GM12878 (cell line): Measurements from ENCODE around the gene ERMARD. TPM values are rescaled to one million over a fixed set of nuclear protein-coding genes. Genes with fewer than 3 reads are reported as not detected.
"Not testable (repeated sequence)": the region's sequence is repeated elsewhere in the genome, so short reads cannot be mapped to it uniquely, and the experiment has no call there.

Experiments used
- ATAC-seq: fragments of 200-7000 bp; cut with Tn5 transposase; 3 replicates; pipeline ENCODE4 v1.9.1; 2020; ENCODE audit warnings: mild to moderate bottlenecking, moderate library complexity
- BruUV-seq: library from RNA; stranded (reverse); fragments of 400-500 nt; replicated peaks from 2 replicates; lab custom pipeline; 2021; lab: Mats Ljungman, UMichigan
- CTCF ChIA-PET: fragments of 300-600 bp; sonication (Branson Sonifier 250); formaldehyde crosslinking; extraction: SDS; loops from one replicate; lab custom pipeline; 2021; ENCODE audit warnings: inconsistent platforms; lab: Yijun Ruan, JAX
- POLR2A ChIA-PET: fragments of 350-600 bp; formaldehyde crosslinking; extraction: SDS; loops from one replicate; lab custom pipeline; 2021; ENCODE audit warnings: inconsistent platforms; lab: Charles Lee
- RAD21 ChIA-PET: fragments of 300-600 bp; sonication (Branson Sonifier 250); formaldehyde crosslinking; loops from one replicate; lab custom pipeline; 2023; ENCODE audit warnings: antibody characterized with exemption; ENCODE audit not compliant: unreplicated experiment; lab: Charles Lee
- SMC1A ChIA-PET: fragments of 300-600 bp; sonication (Branson Sonifier 250); formaldehyde crosslinking; loops from one replicate; lab custom pipeline; 2023; ENCODE audit not compliant: unreplicated experiment, uncharacterized antibody; lab: Charles Lee
- DNase-seq: peaks from one replicate; pipeline ENCODE4 v3.0.0-alpha.2; 2011; ENCODE audit warnings: low read depth, low spot score
- FAIRE-seq: peaks from 3 replicates; lab custom pipeline; 2011; peaks lifted over from hg19 to GRCh38; lab: Jason Lieb, UNC
- H2AFZ ChIP-seq: 2 replicates; pipeline ENCODE4 v1.6.0; 2011; ENCODE audit warnings: low read depth, low read length, control low read depth; ENCODE audit not compliant: control insufficient read depth
- H3K27ac ChIP-seq: 2 replicates; pipeline ENCODE4 v1.5.1; 2011; ENCODE audit warnings: control low read depth; ENCODE audit not compliant: control insufficient read depth, insufficient read depth
- H3K27me3 ChIP-seq, 2 experiments: replicated peaks in 1 of 2; 2 replicates each; pipeline versions ENCODE4 v1.6.0 to v1.6.1; 2011; ENCODE audit warnings: low read length in 1 of 2; ENCODE audit not compliant: control insufficient read depth in 2 of 2, insufficient read depth in 2 of 2
- H3K36me3 ChIP-seq, 2 experiments: 2 replicates each; pipeline ENCODE4 v1.5.1; 2011; ENCODE audit warnings: low read length in 1 of 2; ENCODE audit not compliant: control insufficient read depth in 2 of 2, insufficient read depth in 2 of 2
- H3K4me1 ChIP-seq: 2 replicates; pipeline ENCODE4 v1.6.1; 2011; ENCODE audit warnings: mild to moderate bottlenecking, low read length, moderate library complexity, mixed read lengths; ENCODE audit not compliant: control insufficient read depth, insufficient read depth
- H3K4me2 ChIP-seq: 2 replicates; pipeline ENCODE4 v1.6.0; 2011; ENCODE audit warnings: control low read depth; ENCODE audit not compliant: control insufficient read depth, insufficient read depth
- H3K4me3 ChIP-seq: fragments of 200-600 bp; sonication (generic); 2 replicates; pipeline ENCODE4 v1.5.1; 2016
- H3K79me2 ChIP-seq: 2 replicates; pipeline ENCODE4 v1.6.0; 2011; ENCODE audit warnings: low read length; ENCODE audit not compliant: control insufficient read depth, insufficient read depth
- H3K9ac ChIP-seq: 2 replicates; pipeline ENCODE4 v1.8.0; 2011; ENCODE audit warnings: low read length, control low read depth, mixed read lengths; ENCODE audit not compliant: control insufficient read depth, insufficient read depth
- H3K9me3 ChIP-seq: replicated peaks from 3 replicates; pipeline ENCODE4 v1.5.1; 2011; ENCODE audit warnings: mild to moderate bottlenecking, low read length; ENCODE audit not compliant: control insufficient read depth, insufficient read depth
- H4K20me1 ChIP-seq: 2 replicates; pipeline ENCODE4 v1.6.0; 2011; ENCODE audit not compliant: control insufficient read depth, insufficient read depth
- CHD2 ChIP-seq: IDR thresholded peaks from 2 replicates; pipeline ENCODE4 v1.6.1; 2011; ENCODE audit warnings: low read depth, low read length, improper control_type of control experiment, borderline replicate concordance
- EED ChIP-seq: sonication (generic); IDR thresholded peaks from 2 replicates; pipeline ENCODE4 v1.6.1; 2016; ENCODE audit warnings: antibody characterized with exemption, low read depth
- IKZF1 ChIP-seq: fragments of 450-650 bp; conservative IDR thresholded peaks from 2 replicates; pipeline ENCODE4 v1.6.1; 2017; ENCODE audit warnings: antibody characterized with exemption, mild to moderate bottlenecking
- NR2C1 ChIP-seq: fragments of 450-650 bp; IDR thresholded peaks from 2 replicates; pipeline ENCODE4 v1.6.1; 2017; ENCODE audit warnings: antibody characterized with exemption, mild to moderate bottlenecking, moderate library complexity
- NR2F1 ChIP-seq: fragments of 450-650 bp; conservative IDR thresholded peaks from 2 replicates; pipeline ENCODE4 v1.6.1; 2017; ENCODE audit warnings: mild to moderate bottlenecking
- PML ChIP-seq: IDR thresholded peaks from 2 replicates; pipeline ENCODE4 v1.6.1; 2012; ENCODE audit warnings: low read length, inconsistent platforms
- POLR2AphosphoS2 ChIP-seq: IDR thresholded peaks from 2 replicates; pipeline ENCODE4 v1.6.1; 2011; ENCODE audit warnings: low read depth, mild to moderate bottlenecking, low read length, improper control_type of control experiment, moderate library complexity
- RAD21 ChIP-seq: IDR thresholded peaks from 2 replicates; pipeline ENCODE4 v1.6.1; 2011; ENCODE audit warnings: mild to moderate bottlenecking, low read depth, low read length, moderate library complexity; ENCODE audit not compliant: insufficient read depth
- RAD51 ChIP-seq: fragments of 450-650 bp; IDR thresholded peaks from 2 replicates; pipeline ENCODE4 v1.6.1; 2016; ENCODE audit warnings: moderate library complexity, mild to moderate bottlenecking, inconsistent platforms
- TARDBP ChIP-seq: IDR thresholded peaks from 2 replicates; pipeline ENCODE4 v1.6.1; 2016; ENCODE audit warnings: borderline replicate concordance
- ZBTB33 ChIP-seq: fragments of 450-650 bp; IDR thresholded peaks from 2 replicates; pipeline ENCODE4 v1.6.1; 2017; ENCODE audit warnings: mild to moderate bottlenecking
- WGBS: methylation state at CpG from one replicate; pipeline ENCODE4 v1.1.6; 2016; ENCODE audit warnings: low lambda C conversion rate; ENCODE audit not compliant: insufficient replicate concordance, insufficient coverage; ENCODE audit errors: missing lambda C conversion rate; 5-methylcytosine and 5-hydroxymethylcytosine counted together
- in situ Hi-C: fragments of 300-500 bp; cut with MboI; formaldehyde crosslinking; loops from 9 replicates; pipeline ENCODE4 v1.14.3; 2018; ENCODE audit warnings: mixed read lengths
- intact Hi-C: fragments of 100-400 bp; cut with micrococcal nuclease; formaldehyde crosslinking; loops from one replicate; pipeline ENCODE4 v1.14.2; 2022; ENCODE audit not compliant: unreplicated experiment
- polyA plus RNA-seq, 11 experiments: library from polyadenylated mRNA; depleted of rRNA in 4 of 11; unstranded in 6 of 11; stranded (reverse) in 5 of 11; fragments of >200 nt; fragmentation: Nextera tagmentation in 4 of 11; fragmentation: Illumina TruSeq in 1 of 11; extraction: Ambion mirVana in 4 of 11; extraction: Trizol in 1 of 11; gene quantifications; 1 replicate in 1 of 11; 2 replicates in 10 of 11; pipeline versions ENCODE4 v1.2.1 to v1.2.3, GENCODE V29; 2011 to 2016; ENCODE audit warnings: inconsistent platforms in 2 of 11, missing spikeins in 2 of 11, low read depth in 1 of 11
- total RNA-seq, 4 experiments: library from RNA; depleted of rRNA in 3 of 4; stranded (reverse); fragments of >200 nt in 3 of 4; fragmentation: Illumina TruSeq in 1 of 4; extraction: Trizol in 1 of 4; gene quantifications; 2 replicates each; pipeline versions ENCODE4 v1.2.1 to v1.2.3, GENCODE V29; 2013 to 2021
- TF ChIP-seq, protein P1 (sequence below): fragments of 450-650 bp; formaldehyde crosslinking; IDR thresholded peaks from 2 replicates; pipeline ENCODE4 v1.4.0; 2022; ENCODE audit warnings: mild to moderate bottlenecking, moderate library complexity

ERMARD gene
- total and polyA plus RNA-seq, 10 of the 15 experiments (the other 5 are each of a cell fraction or from before 2014, with no cell fraction given) = 24.4 to 63.3 (median 34.1) TPM

DNA sequence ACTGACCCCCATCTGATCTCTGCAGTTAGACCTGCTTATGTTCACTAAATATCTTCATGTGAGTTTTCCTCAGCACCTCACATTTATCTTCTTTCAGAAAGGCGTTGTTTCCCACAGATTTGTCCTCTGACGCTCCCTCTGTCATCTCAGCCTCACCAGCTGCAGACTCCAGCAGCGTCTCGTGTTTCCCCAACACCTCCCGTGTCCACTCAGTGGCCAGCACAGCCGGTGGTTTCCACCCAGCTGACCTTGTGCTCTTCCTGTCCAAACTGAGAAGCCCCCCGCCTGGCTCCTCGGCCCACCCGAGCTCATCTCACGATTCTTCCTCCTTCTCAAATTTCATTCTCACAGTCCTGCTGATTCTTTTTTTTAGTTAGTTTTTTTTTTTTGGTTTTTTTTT, 12.5 kb downstream of the ERMARD start (continued):
- TF ChIP-seq ZBTB33 = no peak

DNA sequence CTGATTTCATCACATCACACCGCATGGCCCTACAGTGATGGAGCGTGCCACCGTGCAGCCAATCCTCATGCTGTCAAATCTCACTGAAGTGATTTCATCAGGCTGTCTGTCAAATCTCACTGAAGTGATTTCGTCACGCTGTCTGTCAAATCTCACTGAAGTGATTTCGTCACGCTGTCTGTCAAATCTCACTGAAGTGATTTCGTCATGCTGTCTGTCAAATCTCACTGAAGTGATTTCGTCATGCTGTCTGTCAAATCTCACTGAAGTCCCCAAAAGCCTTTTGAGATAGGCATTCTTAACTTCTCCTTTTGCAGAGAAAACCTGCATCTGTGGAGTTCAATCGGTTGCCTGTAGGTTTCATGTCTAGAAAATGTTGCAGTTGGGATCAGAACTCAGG, 14.4 kb downstream of the ERMARD start:
- DNase-seq, RAD21 ChIA-PET, H3K27ac ChIP-seq, H3K27me3 ChIP-seq, H3K4me1 ChIP-seq, H4K20me1 ChIP-seq, H3K9ac ChIP-seq, H3K79me2 ChIP-seq, in situ Hi-C loops, ATAC-seq, intact Hi-C loops, H3K9me3 ChIP-seq, POLR2A ChIA-PET, BruUV-seq, CTCF ChIA-PET, H3K4me3 ChIP-seq, H2AFZ ChIP-seq, H3K4me2 ChIP-seq: not testable (repeated sequence)
- SMC1A ChIA-PET = interaction anchor here (1.2 kb wide), 1 partner anchor 11 kb away, joined by 3 read pairs; no protein-coding TSS in a partner anchor
- peaks cover 3 to 15% of the 10 kb centered on the region in 2 experiments for H3K36me3 ChIP-seq
- FAIRE-seq = peak; percentile 78
- 97% methylated on average over 10 of the region's 10 CpGs for WGBS

DNA sequence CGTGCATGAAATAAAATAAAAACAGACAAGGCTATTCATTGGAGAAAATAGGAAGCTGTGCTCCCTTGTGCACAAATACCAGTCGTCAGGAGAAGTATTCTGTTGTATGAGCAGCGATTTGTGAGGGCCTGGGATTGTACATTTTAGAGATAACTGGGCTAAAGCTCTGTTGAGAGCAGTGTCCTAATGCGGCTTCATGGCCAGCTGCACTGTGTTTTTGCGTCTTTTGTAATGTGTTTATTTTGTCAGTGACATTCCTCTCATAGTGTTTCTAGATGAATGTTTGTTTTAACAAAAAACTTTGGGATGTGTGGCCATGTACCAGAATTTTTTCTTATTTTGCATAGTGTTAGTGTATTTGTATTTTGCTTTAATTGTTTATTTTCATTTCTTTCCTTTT, 14.8 kb downstream of the ERMARD start:
- ChIA-PET POLR2A (no interaction called here), RAD21 (no interaction called here), CTCF (no interaction called here), SMC1A (interaction anchor here (0.7 to 1.2 kb wide), 2 partner anchors 11 to 25 kb away, joined by 3 read pairs; no protein-coding TSS in a partner anchor)
- Histone ChIP-seq H3K79me2 (no peaks in the 10 kb centered on the region), H3K4me1 (no peaks in the 10 kb centered on the region), H3K9me3 (no peaks in the 10 kb centered on the region), H3K4me3 (no peak overlapping the region), H3K9ac (no peak overlapping the region), H4K20me1 (no peaks in the 10 kb centered on the region), H3K27me3 (no peaks in the 10 kb centered on the region), H2AFZ (no peak overlapping the region), H3K36me3 (peaks cover 3 to 15% of the 10 kb centered on the region in 2 experiments), H3K4me2 (no peak overlapping the region), H3K27ac (no peak overlapping the region)
- BruUV-seq = no TSS peak
- intact Hi-C loops (no loop called here), in situ Hi-C loops (no loop called here)
- FAIRE-seq (no peak), DNase-seq (no peak), ATAC-seq (no peak)
- 84% methylated on average over 5 of the region's 5 CpGs for WGBS
- no peak for TF ChIP-seq TARDBP
- TF ChIP-seq RAD51 = no peak
- TF ChIP-seq CHD2 = no peak
- TF ChIP-seq RAD21 = no peak
- TF ChIP-seq IKZF1 = no peak
- no peak for TF ChIP-seq POLR2AphosphoS2
- no peak for TF ChIP-seq NR2F1
- no peak for TF ChIP-seq EED
- TF ChIP-seq NR2C1 = no peak
- TF ChIP-seq, protein P1, sequence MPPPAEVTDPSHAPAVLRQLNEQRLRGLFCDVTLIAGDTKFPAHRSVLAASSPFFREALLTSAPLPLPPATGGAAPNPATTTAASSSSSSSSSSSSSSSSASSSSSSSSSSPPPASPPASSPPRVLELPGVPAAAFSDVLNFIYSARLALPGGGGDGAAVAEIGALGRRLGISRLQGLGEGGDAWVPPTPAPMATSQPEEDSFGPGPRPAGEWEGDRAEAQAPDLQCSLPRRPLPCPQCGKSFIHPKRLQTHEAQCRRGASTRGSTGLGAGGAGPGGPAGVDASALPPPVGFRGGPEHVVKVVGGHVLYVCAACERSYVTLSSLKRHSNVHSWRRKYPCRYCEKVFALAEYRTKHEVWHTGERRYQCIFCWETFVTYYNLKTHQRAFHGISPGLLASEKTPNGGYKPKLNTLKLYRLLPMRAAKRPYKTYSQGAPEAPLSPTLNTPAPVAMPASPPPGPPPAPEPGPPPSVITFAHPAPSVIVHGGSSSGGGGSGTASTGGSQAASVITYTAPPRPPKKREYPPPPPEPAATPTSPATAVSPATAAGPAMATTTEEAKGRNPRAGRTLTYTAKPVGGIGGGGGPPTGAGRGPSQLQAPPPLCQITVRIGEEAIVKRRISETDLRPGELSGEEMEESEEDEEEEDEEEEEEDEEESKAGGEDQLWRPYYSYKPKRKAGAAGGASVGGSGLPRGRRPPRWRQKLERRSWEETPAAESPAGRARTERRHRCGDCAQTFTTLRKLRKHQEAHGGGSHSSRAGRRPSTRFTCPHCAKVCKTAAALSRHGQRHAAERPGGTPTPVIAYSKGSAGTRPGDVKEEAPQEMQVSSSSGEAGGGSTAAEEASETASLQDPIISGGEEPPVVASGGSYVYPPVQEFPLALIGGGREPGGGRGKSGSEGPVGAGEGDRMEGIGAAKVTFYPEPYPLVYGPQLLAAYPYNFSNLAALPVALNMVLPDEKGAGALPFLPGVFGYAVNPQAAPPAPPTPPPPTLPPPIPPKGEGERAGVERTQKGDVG (CRISPR knock-in tag) = no peak
- no peak for TF ChIP-seq PML
